ENCODE data around the gene RPL5.
"Not testable (repeated sequence)": the region's sequence is repeated elsewhere in the genome, so short reads cannot be mapped to it uniquely, and the experiment has no call there.

Gene RPL5

DNA sequence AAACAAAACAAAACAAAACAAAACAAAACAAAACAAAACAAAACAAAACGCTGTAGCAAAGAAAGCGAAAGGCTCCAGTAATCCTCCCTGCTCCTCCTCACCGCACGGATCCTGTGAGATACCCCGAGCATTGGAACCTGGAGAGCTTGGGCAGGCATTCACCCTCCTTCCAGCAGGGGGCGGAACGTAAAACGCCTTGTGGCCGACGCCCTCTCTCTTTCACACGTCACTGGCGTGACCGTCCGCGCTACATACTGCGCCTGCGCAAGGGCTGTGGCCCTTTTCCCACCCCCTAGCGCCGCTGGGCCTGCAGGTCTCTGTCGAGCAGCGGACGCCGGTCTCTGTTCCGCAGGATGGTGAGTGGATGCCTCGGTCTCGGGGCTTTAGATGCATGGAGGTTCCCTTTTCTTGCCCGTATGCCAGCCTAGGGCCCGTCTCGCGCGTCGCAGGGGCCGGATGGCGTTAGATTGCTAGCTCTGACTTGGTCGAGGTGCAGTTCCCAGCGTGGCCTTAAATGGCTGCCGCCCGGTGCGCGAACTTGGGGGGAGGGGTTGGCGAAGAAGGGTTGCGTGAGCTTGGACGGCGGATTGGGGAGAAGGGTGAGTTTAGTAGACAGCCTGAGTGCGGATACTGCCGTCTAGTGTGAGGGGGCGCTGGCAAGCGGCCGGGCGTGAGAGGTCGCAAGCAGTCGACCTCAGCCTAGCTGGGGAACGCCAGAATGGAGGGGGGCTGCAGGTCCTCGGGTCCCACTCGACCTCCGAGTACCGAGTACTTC lies at the start of gene RPL5:
TSS of gene RPL5 (plus strand) at position 279 of the 775 bp plus-strand sequence. CDS start at position 354, 75 bp downstream.
- DNase-seq, result peak; percentile 94 to 96

DNA sequence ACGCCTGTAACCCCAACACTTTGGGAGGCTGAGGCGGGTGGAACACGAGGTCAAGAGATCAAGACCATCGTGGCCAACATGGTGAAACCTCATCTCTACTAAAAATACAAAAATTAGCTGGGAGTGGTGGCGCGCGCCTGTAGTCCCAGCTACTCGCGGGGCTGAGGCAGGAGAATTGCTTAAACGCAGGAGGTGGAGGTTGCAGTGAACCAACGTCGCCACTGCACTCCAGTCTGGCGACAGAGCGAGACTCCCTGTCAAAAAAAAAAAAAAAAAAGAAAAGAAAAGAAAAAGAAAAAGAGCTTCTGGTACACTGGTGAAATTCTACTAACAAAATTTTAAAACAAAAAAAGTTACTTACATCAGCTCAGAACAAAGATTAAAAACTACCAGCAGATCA lies 48.3 kb upstream of the RPL5 start:
- not testable (repeated sequence) for DNase-seq

DNA sequence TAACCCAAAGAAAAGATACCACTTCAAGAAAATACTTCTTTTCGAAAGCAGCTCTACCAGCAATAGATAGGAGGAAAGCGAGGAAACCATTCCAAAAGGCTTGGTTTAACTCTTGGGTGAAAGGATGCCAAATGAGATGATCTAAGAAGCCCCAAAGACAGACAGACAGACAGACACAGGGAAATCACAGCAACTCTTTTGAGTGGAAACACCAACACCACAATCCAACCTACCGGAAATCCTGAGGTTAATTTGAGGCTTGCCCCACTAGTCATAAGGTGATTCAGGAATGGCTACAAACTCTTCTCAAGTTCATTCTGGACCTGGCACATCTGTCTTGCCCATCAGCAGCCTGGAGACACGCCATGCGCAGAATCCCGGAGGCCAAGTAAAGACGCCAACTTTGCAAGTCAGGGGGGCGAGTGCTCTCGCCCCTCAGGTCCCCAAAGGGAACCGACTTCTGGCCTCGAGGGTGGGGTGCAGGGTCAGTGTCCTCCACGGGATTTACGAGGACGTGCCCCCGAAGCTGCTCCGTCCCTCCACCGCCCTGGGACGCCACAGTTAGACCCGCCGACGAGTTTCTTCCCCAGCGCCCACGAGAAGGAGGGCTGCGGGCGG lies 47.7 kb upstream of the RPL5 start:
- DNase-seq, result peak in 1 of 2 experiments; percentile 10

DNA sequence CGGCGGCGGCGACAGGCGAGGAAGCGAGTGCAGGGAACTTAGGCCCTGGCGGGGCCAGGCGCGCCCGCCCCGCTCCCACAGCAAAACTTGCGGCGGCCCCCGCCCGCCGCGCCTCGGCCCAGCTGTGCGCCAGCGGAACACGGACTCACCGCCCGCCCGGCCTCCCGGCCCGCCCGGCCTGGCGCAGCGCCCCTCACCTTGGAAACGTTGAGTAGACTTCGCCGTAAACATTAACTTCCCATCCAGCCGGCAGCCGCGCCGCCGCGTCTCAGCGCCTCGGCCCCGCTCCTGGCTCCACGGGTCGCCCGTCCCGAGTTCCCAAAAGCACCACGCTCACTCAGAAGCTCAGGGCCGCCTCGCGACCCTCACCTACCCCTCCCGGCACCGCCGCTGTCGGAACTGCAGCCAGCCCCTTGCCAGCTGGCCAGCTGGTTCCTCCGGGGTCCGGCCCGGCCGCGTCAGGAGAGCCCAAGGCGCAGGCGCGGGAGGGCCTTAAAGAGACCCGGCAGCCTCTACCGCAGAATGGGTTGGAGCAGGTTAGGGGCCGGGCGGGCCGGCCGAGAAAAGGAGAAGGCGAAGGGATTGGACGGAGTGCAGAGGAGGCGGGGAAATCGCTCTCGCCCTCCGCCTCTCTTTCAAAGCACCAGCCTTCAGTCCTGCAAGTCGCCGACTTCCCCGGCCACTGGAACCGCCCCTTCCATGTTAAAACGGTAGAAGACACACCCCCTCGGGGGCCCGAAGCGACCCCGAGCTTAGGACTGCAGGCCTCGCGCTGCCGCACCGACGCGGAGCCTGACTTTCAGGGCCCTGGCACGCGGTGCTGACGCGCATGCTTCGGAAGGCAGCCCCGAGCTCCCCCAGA lies 47.0 kb upstream of the RPL5 start, which contains the start of gene EVI5:
TSS of gene EVI5 (minus strand) at position 470 of the 862 bp plus-strand sequence. CDS start 48,562 bp downstream, outside the sequence.
- DNase-seq, result peak; percentile 65 to 69

DNA sequence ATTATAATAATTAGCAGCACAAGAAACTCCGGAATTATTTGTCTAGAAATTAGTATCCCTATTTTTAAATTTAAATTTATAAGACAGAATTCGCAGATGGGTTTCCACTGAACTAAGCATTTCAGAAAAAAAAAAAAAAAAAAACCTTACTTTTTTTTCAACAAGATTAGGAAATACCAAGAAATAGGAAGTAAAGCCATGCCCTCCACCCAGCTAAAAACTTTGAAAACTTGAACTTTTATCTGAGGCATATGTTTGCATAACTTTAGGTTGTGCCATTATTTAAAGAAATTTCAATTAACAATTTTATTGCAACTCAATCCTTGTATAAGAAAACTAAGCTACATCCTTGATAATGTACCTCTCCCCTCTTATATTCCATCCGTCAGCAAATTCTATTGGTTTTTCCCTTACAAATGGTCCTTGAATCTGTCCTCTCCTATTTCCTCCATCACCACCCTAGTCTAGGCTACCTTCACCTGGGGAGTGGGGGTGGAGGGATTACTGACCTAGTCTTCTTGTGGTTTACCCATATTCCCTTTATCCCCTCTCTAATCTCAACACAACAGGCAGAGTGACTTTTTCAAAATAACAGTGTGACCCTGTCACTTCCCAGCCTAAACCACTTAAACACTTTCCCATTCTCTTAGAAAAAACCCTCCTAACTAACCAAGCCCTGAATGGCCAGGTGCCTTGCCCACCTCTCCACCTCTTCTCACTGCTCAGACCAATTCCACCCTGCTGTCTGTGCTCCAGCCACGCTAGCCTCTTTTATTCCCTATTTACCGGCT lies 45.5 kb upstream of the RPL5 start:
- DNase-seq, result no peak

DNA sequence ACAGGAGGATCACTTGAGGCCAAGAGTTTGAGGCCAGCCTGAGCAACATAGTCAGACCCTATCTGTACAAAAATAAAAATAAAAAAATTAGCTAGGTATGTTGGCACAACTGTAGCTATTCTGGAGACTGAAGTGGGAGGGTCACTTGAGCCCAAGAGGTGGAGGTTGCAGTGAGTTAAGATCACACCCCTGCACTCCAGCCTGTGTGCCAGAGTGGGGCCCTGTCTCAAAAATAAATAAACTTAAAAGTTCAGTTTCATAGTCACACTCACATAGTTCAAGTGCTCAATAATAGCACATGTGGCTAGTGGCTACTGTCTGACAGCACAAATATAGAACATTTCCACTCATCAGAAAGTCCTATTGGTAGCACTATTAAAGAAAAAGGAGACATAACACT lies 41.8 kb upstream of the RPL5 start:
- DNase-seq, result no peak

DNA sequence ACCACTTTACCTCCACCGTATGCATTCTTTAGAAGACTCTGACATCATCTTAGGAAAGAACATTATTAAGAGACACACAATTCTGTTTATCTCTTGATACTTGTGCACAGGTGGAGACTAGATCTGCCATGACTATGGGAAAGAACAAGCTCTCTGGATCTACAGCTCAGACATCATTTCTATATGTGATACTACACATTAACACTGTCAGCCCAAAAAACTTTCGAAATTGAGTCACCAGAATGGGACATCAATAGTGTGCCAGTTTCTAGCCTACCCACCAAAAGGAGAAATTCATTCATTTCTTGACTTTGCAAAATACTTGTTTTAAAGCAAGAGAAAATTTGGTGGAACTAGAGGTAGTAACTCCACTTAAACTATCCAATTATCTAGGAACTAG lies 41.0 kb upstream of the RPL5 start:
- DNase-seq, result no peak

DNA sequence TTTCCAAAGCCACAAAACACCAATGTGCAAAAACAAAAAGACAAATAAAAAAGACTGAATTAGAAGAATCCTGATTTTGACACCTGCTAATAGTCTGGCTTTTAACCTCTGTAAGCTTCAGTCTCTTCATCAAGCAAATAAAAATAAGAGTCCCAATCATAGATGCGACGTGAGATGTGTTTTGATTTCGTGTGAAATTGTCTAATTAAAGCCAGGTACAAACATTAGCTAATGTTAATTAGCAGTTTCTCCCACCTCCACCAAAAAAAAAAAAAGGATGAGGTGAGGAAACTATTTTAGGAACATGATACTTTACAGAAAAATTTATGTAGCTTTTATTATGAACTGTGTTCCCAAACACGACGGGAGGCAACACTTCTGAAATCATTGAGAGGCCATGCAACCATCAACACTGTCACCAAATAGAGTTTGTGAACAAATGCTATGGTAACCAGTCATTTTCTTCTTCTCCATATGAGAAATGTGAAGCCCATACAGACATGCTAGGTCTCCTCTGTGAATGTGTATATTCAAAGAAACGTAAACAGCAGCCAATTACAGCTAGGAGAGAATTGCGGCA lies 40.3 kb upstream of the RPL5 start:
- DNase-seq, result no peak

DNA sequence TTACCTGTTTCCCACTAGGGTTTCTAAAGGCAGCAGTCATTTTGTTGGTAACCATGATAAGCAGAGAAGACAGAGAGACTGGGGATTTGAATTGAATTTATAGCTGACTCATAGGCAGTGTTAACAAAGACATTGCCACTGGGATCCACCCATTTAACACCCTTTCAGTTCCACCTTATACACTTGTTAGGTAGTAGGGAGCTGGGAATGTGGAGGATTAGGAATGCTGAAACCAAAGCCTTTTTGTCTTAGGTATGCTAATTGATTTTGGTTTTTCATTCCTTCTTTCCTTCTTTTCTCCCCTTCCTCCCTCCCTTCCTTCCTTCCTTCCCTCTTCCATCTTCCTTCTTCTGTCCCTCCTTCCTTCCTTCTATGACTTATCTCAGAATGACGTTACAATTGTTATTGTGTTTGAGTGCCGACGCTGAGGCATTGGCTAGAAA lies 39.5 kb upstream of the RPL5 start:
- no peak for DNase-seq

DNA sequence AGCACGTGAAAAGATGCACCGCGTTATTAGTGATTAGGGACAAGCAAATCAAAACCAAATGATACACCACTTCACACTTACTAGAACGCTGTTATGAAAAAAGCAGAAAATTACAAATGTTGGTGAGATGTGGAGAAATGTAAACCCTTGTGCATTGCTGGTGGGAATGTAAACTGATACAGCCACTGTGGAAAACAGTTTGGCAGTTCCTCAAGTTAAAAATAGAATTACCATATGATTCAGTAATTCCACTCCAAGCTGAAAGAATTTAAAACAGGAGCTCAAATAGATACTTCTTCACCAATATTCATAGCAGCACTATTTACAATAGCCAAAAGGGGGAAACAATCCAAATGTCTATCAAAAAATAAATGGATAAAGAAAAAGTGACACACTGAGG lies 36.7 kb upstream of the RPL5 start:
- DNase-seq, result no peak

DNA sequence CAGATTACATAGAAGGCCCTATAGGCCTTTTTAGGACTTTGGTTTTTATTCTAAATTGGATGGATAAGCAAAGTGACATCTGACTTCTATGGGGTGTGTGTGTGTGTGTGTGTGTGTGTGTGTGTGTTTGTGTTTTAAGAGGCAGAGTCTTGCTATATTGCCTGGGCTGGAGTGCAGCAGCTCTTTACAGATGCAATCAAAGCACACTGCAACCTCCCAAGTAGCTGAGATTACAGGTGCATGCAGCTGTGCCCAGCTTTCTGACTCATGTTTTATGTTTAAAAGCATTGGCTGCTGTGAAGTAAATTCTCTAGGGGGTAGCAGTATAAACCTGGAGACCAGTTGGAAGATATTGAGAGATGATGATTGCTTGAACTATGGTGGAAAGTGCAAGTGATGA lies 34.5 kb upstream of the RPL5 start:
- no peak for DNase-seq

DNA sequence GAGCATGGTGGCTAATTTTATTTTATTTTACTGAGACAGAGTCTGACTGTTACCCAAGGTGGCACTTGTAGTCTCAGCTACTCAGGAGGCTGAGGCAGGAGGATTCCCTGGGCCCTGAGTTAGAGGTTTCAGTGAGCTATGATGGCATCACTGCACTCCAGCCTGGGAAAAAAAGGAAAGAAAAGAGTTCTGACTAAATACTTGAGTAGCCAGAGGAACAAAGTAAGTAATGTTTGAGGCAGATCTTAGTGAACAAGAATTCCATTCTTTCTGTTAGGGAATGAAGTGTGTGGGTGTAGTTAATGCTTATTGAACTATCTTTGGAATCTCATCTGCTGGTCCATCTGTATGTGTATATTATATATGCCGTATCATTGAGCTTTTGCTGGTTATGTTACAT lies 33.9 kb upstream of the RPL5 start:
- no peak for DNase-seq

DNA sequence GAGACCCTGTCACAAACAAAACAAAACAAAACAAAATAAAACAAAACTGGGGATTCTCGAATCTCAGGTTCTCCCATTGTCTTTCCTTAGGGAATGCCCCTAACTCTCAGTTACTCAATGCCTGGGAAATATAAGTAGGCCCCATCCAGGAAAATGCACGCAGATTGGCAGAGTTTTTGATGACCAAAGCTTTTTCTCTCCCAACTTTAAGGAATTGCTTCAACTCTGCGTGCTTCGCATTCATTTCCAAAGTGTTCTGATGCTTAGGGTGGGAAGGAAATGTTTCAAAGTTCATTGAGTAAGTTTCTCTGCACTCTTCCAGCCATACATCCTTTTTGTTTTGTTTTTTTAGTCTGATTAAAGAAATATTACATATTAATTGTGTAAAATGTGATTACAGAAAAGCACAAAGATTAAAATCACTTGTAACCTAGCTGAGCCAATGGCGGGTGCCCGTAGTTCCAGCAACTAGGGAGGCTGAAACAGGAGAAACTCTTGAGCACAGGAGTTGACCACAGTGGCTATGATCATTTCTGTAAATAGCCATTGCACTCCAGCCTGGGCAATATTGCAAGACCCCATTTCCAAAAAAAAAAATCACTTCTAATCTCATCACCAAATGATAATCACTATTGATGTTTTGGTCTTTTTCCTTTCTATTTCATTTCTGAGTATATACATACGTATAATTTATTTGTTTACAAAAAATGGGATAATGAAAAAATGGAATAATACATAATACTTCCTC lies 28.5 kb upstream of the RPL5 start:
- DNase-seq, result no peak

DNA sequence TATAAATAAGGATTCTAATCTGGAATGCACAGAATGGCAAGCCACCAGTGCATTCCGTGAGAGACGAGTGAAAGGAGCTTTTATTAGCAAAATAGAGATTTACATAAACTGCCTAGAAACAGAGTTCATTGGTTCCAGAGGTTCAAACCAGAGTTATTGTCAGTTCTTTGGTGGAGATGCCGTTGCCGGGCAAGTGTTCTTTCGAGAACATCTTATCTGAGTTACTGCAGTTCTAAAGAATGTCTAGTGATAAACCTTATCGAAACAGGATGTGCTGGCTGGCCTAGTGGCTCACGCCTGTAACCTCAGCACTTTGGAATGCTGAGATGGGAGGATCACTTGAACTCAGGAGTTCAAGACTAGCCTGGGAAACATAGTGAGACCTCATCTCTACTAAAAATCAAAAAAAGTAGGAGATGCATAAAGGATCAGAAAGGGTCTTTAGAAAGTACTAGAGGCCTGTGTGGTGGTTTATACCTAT lies 27.1 kb upstream of the RPL5 start:
- DNase-seq, result no peak

DNA sequence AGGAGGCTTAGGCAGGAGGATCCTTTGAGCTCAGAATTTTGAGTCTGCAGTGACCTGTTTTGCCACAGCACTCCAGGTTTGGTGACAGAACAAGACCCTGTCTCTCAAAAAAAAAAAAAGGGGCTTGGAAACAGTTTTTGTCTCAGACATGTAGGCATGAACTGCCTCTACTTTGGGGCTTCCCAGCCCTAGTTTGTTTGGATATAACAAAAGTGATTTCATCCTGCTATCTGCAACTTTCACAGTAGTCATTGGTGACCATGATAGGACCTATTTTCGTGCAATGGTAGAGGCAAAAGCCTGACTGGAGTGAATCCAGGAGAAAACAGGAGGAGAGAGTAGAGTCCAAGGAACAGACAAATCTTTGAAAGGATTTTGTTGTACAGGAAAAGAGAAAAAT lies 26.6 kb upstream of the RPL5 start:
- DNase-seq, result no peak

DNA sequence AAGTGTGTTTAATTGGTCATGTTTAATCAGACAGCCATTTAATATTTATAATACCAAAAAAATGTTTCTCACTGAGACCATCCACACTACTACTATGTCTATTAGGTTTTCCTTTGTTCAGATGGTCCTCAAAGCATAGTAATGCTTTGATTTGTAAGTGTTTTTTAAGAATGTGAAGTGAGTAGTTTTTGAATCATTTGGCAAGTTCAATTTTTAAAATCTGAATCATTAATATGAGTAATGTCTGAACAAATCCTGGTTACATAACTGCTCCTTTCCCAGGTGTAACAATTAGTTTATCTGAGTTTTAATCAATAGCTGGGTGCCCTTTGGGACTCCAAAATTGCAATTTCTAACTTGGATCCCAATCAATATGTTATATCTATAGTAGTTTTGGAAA lies 23.5 kb upstream of the RPL5 start:
- DNase-seq, result no peak

DNA sequence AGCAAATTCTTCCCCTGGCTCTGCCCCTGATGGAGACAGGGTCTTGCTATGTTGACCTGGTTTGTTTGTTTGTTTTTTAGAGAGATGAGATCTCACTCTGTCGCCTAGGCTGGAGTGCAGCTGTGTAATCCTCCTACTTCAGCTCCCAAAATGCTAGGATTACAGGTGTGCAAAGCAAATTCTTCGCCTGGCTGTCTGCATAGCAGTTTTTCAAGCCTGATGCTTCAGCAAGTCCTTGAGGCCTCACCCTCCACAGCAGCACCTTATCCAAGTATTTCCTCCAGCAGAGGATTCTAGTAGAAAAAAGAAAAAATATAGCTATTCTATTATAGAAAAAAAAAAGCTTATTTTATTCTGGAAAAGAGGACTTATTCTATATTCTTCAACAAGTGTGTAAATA lies 15.1 kb upstream of the RPL5 start:
- no peak for DNase-seq

DNA sequence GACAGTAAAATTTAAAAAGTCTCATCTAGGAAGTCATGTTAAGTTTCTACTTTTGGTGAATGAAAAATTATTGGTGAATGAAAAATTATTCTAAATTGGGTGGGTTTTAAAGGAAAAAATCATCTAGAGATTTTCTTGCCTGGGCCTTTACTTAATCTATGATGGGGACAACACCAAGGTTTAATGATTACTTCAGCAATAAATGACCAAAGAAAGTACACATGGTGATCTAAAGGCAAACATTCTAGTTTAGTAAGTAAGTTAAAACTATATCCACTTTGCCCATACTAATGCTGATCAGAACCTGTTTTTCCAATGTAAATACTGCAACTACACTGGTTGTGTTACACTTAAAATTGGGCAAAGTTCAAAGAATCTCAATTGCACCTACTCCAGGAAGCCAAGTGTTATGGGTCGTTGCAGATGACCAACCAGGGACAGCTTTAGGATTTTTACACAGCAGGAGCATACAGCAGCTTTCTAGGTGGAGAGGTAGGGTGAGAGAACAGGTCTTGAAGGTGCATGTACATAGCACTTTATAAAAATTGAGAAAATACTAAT lies 14.6 kb upstream of the RPL5 start:
- no peak for DNase-seq

DNA sequence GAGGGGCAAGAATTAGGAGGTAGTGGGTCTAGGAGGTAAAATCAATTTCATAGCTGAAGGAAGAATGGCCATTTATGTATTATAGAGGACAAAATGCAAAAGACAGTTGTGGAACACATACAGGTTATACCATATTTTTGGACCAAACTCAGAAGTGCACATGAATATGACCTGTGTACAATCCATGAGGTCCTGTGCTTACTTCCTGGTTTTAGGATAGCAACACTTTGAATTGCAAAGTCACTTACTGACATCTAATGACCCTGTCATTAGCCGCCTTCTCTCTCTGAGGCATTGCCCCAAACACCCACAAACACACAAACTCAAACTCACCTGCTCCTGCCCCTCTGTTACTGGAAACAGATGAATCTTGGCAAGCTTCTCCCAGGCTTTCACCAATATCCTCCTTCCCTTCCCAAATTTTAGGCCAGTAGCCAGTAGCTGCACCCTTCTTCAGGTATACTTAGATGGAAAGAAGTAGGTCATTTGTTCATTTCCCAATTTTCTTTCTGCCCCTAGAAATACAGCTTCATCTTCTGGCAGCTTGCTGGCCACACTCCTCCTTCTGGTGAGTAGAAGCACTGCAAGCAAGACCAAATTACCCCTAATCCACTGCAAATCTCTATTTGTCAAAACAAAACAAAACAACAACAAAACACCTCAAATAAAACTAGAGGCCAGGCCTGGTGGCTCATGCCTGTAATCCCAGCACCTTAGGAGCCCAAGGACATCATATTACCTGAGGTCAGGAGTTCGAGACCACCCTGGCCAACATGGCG lies 13.7 kb upstream of the RPL5 start:
- DNase-seq, result no peak

DNA sequence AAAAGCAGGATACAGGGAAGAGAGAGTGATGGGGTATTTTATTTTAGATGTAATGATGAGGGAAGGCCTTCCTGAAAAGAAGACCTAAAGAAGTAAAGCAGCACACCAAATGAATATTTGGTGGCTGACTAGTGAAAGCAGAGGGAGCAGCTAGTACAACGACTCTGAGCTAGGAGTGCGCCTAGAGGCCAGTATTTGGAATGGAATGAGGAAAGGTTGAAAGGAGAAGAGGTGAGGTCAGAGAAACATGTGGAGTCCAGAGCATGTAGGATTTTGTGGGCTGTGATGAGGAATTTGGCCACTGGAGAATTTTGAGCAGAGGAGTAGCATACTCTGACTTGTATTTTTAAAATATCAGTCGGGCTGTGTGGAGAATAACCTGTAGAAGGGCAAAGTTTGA lies 11.8 kb upstream of the RPL5 start:
- no peak for DNase-seq
